GM21825 (cell line): ENCODE measurements around the gene MEGF10.

ENCODE experiments used
- ATAC-seq: cut with Tn5 transposase; IDR thresholded peaks from one replicate; pipeline ENCODE4 v1.9.1; 2021; ENCODE audit warnings: mild to moderate bottlenecking, moderate library complexity; ENCODE audit not compliant: unreplicated experiment

MEGF10 gene

DNA sequence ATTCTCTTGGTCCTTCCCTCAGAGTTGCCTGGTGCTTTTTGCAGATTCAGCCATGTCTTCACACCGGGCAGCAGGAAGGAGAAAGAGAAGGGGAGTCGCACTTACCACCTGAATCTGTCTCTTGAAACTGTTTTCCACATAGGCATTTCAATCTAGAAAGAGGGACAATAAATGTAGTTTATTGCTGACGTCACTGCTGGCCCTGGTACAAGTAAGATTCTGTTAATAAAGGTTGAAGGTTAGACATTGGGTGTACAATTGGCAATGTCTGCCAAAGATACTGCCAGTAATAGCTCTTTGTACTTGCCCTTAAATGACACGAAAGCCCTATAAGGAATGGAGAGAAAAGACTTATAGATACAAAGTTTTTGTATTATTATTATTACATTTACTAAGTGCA lies 72.8 kb downstream of the MEGF10 start:
- ATAC-seq, result no peak

DNA sequence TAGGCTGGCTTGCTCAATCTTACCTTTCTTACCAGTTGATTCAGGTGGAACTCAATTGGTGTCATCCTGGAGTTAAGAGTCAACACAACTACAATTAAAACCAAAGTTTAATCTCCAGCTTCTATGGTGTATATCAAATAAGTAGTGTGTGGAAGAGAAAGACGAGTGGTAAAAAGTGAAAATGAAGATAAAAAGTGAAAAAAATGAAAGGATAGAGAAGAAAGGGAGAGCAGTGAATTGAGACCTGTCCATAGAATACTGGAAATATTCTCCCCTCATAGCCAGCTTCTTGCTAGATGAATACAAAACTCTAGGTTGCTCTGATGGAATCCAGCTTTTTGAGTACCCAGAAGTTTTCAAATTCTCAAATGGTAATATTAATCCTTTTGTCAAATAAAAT lies 76.4 kb downstream of the MEGF10 start:
- ATAC-seq, result no peak

DNA sequence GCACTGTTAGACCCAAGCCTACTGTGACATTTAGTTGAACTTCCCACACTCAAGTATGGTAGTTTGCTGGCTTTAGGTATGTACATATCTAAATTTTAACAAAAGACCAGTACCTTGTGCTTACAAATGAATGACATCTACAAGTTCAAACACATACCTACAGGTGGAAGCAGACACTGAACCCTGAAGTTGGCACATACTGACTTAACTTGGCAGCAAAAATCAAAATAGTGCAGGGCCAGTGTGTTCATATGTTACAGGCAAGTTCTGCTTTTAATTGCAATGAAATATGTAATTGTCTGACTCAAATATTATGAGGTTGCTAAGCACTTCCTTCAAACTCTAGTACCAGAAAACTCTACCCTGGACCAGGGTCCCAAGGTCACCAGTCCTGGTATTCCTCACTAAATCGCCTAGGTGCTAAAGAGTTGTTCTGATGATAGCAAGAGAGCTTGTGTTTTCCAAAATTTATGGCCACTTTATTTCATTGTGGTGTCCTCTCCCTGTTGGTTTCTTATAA lies 77.4 kb downstream of the MEGF10 start:
- ATAC-seq, result no peak

DNA sequence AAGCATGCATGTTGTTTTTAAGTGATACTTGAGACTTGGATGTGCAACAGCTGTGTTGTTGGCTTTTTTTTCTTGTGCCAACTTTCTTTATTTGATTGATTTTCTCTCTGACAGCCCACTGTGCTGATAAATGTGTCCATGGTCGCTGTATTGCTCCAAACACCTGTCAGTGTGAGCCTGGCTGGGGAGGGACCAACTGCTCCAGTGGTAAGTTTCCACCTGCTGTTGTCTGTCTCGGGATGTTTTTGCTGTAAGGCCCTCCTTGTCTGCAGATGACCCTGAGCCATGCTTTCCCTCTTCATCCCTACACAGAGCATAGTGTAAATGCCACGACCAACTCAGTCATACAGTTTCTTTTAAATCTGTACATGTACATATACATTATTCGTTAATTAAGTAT lies 79.2 kb downstream of the MEGF10 start:
- ATAC-seq, result no peak

DNA sequence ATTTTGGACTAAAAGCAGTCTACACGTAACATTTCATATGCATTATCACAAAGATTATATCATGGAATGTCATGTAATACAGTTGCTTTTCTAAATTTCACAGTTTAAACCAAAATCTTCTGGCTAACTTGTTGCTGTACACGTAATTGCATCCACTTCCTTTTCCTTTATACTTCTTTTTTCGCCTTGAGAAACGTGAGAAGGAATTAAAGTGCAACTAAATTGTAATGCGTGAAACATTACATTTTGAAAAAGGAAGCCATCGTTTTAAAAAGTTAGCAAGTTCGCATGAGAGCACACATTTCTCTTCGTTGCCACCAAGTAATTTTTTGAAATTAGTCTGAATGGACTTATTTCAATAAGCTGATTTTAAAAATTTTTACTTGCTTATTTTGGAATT lies 80.0 kb downstream of the MEGF10 start:
- ATAC-seq, result no peak

DNA sequence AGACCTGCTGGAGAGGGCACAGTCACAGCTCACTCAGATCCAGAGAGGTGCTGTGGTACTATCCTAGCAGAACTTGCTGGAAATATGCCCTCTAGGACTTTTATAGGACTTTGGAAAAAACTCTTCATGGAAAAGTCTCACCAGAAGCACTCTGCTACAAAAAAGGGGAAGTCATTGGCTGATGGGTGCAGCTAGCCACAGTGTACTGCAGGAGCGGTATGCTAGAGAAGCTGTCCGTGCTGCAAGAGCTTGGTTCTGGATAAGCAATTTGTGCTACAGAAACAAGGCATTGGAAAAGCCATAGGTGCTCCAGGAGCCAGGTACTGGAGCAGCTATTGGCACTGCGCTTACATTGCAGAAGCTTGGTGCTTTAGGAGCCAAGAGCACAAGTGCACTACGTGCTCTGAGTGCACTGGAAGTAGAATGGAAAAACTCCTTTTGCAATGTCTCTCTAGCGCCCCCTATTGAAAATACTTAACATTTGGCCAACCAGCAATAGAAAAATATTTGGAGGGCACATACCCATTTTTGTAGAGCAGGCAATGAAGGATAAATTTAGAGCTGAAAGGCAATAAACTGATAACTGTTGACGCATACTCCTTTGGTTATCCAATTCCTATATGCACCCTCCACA lies 83.4 kb downstream of the MEGF10 start:
- ATAC-seq, result no peak

DNA sequence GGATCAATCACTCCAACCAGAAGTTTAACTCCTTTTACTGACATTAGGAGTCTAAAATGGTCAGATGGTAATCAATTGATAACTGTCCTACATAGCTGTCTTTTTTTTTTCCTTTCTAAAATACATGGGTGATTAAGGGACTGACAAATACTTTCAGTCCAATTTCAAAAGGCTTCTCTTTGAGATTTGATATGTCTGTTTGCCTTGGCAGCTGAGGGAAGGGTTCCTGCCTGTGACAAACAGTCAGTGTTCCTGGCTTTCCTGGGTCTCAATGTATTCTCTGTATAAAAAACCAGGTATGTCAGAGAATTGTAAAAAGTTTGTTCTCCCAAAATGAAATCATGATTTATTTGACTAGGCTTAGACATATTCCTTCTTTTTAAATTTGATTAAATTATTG lies 84.5 kb downstream of the MEGF10 start:
- no peak for ATAC-seq

DNA sequence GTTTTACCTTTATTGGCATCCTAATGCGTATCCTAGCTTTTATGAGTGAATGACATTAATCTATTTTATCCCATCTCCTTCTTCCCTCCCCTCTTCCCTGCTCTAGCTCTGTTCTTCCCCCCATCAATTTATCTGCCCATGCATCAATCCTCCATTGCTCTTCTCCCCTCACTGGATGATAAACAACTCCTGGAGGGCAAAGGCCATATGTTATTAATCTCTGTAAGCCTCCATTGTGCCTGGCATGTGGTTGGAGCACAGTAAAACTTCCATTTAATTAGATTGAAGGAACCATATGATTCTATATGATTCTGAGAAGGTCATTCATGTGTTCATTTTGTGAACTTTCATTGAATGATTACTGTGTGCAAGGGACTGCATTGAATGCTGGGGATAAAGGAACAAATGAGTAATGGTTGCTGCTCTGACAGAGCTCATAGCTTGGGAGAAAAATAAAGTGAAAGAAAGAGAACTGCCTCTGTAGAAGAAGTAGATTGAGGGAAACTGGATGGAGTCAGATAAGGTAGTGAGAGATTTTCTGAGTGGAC lies 85.0 kb downstream of the MEGF10 start:
- no peak for ATAC-seq

DNA sequence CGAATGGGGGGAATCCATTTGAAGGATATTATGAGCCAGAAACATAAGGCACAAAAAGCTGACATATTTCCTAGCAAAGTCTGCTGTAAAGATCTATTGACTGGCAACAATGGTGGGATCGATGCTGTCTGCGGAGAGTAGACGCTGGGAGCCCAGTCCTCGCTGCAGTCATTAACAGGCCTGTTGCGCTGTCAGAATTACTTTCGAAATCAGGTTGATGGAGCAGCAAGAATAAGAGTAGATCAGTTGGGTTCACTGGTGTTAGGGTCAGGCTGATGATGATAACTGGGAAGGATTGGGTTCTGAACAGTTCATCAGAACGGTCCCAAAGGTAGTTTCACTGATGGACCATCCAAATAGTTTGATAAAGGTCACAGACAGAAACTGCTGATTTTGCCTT lies 87.1 kb downstream of the MEGF10 start:
- no peak for ATAC-seq

DNA sequence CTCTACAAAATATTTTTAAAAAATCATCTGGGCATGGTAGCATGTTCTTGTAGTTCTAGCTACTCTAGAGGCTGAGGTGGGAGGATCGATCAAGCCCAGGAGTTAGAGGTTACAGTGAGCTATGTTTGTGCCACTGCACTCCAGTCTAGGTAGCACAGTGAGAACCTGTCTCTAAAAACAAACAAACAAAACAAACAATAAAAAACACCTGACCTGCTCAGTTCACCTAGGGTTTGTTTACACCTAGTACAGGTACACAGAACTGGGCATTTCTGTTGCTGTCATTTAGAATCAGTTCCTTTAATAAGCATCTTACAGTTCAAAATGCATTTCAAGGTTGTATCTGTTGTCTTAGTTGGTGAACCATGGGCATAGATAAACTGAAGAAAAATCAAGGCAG lies 95.3 kb downstream of the MEGF10 start:
- ATAC-seq, result no peak

DNA sequence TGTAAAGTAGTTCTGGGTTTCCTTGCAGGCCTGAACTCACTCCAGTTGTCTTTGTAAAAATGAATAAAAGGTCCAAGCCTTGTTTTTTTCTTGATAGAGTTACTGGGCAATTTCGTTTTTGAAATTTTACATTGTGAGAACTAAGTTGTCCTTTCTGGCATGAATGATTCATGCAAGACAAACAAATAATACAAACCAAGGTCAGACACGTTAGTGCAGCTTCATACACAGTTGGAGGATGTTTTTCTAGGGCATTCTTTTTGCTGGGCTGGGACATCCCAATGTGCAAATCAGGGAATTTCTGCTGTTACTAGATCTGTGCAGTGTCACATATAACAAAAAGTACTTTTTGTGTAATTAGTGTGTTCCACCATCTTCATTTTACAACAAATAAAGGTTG lies 96.0 kb downstream of the MEGF10 start:
- no peak for ATAC-seq

DNA sequence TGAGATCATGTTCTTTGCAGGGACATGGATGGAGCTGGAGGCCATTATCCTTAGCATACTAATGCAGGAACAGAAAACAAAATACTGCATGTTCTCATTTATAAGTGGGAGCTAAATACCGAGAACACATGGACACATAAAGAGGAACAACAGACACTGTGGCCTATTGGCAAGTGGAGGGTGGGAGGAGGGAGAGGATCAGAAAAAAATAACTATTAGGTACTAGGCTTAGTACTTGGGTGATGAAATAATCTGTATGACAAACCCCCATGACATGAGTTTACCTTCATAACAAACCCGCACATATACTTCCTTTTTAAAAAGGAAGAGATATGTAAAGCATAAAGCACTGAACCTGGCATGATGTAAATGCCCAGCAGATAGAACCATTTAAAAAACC lies 99.0 kb downstream of the MEGF10 start:
- no peak for ATAC-seq

DNA sequence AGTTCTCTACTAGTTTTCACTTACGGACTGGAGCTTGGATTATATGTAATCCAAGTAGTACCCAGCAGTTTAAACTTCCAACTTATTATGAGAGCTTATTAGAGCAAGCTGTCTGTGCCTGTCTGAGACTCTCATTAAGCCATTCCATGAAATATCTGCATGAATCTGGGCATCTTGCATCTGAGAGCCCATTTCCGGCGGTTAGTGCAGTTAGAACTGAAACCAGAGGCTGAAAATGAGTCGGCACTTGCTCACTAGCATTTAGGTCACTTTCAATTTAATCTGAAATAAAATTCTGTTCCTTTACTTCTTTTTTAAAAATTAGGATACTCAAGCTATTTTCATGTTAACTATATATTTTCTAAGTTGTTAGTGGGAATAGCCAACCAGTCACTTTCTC lies 102.2 kb downstream of the MEGF10 start:
- no peak for ATAC-seq

DNA sequence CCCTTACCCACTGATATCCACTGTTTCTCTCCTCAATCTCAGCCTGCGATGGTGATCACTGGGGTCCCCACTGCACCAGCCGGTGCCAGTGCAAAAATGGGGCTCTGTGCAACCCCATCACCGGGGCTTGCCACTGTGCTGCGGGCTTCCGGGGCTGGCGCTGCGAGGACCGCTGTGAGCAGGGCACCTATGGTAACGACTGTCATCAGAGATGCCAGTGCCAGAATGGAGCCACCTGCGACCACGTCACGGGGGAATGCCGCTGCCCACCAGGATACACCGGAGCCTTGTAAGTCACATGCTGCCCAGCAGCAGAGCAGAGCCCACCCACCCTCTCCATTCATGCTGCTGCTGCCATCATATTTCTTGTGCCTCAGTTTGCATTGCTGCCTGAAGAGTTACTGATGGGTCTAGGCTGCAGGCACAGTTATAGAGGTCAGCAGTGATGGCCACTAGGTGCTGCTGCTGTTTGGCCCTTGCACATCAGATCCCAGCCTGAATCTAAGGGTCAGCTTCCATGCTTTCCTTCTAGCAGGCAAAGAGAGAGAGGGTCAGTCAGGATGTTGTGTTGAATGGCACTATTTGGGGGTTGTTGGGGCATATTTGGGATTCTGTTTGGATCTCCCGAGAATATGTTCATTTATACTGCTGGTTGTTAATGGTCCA lies 106.0 kb downstream of the MEGF10 start:
- ATAC-seq, result no peak

DNA sequence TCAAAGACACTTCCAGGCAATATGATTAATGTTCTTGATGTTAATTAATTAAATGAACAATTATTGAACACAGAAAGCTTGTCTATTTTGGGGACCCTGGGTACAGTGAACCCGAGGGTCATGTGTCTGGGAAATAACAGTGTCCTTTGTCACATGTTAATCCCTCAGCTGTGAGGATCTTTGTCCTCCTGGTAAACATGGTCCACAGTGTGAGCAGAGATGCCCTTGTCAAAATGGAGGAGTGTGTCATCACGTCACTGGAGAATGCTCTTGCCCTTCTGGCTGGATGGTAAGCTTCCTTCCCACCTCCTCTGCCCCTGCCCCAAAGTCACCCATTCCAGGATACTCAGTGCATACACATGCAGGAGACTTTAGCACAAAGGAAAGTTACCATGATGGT lies 107.9 kb downstream of the MEGF10 start:
- no peak for ATAC-seq

DNA sequence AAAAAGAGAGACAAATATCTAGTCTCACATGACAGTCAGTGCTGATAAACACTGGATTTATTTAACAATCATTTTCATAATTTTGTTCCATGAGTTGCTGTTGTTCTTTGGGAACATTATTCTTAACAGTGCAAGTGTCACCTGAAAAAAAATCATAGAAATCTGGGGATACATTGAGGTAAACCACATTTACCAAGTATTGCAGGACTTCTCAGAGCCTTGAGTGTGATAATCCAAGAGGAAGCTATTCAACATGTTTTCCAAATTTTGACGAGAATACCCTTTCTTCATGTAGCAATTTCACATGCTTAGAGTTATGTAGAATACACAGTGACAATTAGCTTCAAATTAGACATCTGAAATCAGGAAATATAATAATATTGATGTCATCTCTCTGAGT lies 108.5 kb downstream of the MEGF10 start:
- no peak for ATAC-seq

DNA sequence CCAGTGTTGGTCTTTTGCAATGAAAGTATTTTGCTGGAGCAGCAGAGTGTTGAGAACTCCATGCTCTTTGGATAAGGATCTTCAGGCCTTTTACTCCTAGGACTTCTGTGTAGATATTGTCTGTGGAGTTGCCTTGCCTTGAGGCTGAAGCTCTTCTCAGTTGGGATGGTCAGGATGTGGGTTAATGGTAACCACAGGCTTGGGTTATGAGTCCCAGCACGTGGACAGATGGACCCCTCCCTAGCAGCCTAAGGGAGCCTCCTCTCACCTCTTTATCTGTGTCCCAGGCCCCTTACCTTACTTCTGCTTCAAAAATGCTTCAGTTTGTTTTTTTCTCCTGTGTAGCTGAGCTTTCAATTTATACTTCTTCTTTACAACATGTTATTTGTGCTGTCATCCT lies 109.9 kb downstream of the MEGF10 start:
- no peak for ATAC-seq

DNA sequence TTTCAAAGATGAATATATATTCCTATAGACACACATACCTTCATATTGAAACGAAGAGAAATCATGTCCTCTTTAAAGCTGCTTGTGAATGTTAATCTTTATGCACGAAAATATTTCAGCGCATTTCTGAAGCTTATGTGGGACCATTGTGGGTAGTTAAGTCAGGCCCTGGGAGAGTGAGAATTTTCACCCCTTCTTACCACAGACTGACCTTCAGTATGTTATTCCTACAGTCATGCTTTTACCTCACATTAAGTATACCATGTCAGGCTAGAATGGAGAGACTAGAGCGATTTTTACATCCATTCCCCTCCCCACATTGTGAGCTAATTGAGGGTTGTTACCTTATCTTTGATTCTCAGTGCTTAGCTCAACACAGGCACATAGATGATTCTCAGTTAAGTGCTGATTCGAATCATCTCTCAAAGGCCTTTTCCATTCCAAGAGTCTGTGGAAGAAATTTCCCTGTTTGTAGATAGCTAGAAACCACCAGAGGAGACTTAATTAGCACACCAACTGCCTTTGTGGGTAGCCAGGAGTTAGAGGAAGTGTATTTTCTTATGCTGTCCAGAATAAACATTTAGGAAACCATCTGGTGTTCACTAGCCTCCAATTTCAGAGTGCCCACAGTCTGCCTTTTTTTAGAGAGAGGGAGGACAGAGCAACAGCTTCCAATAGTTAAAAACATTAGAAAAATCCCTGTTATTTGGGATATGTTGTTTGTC lies 110.5 kb downstream of the MEGF10 start:
- no peak for ATAC-seq

DNA sequence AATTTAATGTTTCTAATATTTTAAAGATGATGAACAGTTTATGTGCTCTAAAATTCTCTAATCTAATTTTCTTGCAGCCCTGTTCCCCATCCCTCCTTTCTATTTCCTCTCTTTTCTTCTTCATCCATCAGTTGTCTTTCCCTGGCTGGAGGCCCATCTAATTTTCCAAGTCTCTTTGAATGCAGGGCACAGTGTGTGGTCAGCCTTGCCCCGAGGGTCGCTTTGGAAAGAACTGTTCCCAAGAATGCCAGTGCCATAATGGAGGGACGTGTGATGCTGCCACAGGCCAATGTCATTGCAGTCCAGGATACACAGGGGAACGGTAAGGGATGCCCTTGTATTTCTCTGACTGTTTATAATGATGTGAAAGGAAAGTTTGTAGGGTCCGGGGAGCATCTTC lies 111.8 kb downstream of the MEGF10 start:
- ATAC-seq, result no peak

DNA sequence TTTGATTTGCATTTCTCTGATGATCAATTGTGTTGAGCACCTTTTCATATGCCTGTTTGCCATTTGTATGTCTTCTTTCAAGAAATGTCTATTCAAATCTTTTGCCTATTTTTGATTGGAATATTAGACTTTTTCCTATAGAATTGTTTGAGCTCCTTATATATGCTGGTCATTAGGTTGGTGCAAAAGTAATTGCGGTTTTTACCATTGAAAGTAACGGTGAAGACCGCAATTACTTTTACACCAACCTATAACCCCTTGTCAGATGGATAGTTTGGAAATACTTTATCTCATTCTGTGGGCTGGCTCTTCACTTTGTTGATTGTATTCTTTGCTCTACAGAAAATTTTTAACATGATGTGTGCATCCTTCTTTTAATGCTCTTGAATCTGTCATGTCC lies 113.6 kb downstream of the MEGF10 start:
- no peak for ATAC-seq

DNA sequence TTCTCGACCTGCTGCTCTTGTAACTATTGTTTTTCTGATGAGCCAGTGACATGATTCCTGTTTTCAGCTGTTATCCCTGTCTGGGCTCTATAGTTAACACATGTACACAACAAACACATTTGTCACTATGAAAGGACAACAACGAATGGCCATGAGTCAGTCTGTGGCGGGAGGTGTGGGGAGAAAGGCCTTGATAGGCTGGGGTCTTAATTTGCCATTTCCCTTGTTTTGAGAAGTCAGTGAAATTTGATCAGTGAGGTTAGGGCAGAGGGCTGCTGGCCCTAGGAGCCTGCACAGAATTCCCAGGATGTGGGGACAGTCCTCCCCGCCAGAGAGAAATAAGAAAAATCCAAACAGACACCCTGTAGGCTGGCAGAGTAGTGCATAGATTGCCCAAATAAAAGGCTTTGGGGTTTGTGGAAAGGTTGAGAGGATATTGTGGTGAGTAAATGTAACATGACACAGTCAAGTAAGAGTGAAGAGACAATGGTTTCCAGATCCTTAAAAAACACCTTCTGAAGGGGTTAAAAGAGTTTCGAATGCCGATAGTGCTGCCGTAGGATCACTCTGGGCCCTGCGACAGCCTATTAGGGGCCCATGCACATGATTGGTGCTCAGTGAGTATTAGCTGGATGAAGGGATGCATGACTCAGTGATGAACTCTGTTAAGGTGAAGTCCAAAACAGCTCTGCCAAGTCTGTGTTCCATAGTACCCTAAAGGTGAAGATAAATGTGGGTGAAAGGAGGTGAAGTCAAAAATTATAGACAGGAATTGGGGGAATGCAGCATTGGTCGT lies 115.9 kb downstream of the MEGF10 start:
- ATAC-seq, result no peak
